Measurements from ENCODE around the gene TACSTD2.
"Not testable (repeated sequence)": the region's sequence is repeated elsewhere in the genome, so short reads cannot be mapped to it uniquely, and the experiment has no call there.

TACSTD2 gene, protein sequence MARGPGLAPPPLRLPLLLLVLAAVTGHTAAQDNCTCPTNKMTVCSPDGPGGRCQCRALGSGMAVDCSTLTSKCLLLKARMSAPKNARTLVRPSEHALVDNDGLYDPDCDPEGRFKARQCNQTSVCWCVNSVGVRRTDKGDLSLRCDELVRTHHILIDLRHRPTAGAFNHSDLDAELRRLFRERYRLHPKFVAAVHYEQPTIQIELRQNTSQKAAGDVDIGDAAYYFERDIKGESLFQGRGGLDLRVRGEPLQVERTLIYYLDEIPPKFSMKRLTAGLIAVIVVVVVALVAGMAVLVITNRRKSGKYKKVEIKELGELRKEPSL

DNA sequence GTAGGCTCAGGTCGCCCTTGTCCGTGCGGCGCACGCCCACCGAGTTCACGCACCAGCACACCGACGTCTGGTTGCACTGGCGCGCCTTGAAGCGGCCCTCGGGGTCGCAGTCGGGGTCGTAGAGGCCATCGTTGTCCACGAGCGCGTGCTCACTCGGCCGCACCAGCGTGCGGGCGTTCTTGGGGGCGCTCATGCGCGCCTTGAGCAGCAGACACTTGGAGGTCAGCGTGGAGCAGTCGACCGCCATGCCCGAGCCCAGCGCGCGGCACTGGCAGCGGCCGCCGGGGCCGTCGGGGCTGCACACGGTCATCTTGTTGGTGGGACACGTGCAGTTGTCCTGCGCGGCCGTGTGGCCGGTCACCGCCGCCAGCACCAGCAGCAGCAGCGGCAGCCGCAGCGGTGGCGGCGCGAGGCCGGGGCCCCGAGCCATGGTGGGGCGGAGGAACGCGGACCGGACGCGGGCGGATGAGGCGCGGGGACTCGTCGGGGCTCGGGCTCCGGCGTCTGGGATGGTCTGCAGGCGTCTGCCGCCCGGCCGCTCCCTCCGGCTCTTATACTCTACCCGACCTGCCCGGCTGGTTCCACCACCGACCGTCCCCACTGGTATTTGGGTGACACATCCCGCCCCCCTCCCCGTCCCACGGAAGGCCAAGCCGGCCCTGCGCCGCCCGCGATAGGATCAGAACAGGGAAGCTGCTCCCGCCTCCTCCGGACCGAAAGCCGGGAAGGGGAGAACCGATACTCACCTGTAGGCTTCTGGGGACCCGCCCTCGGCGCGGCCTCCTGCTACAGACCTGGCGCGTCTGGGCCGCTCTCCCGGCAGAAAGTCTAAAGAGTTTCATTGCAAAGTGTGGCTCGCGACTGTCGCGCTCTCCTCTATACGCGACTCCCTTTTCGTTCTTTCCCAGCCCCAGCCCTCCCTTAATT lies at the start of gene TACSTD2:
TACSTD2 (minus strand) TSS at position 526 of the 927 bp plus-strand sequence; CDS start at position 430, 96 bp downstream.
- no peak for DNase-seq

DNA sequence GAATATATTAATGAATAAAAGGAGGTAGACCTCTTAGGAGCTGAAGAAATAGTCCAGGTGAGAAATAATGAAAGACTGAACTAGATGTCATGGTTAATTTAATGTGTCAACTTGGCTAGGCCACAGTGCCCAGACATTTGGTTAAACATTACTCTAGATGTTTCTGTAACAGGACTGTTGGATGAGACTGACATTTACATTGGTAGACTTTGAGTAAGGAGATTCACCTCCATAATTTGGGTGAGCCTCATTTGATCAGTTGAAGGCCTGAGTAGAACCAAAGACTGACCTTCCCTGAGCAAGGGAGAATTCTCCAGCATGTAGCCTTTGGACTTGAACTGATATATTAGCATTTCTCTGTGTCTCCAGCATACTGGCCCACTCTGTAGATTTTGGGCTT lies 49.2 kb upstream of the TACSTD2 start:
- no peak for DNase-seq

DNA sequence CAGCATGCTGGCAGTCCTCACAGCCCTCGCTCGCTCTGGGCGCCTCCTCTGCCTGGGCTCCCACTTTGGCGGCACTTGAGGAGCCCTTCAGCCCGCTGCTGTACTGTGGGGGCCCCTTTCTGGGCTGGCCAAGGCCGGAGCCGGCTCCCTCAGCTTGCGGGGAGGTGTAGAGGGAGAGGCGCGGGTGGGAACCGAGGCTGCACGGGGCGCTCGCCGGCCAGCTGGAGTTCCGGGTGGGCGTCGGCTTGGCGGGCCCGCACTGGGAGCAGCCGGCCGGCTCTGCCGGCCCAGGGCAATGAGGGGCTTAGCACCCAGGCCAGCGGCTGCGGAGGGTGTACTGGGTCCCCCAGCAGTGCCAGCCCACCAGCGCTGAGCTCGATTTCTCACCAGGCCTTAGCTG lies 46.2 kb upstream of the TACSTD2 start:
- DNase-seq = not testable (repeated sequence)

DNA sequence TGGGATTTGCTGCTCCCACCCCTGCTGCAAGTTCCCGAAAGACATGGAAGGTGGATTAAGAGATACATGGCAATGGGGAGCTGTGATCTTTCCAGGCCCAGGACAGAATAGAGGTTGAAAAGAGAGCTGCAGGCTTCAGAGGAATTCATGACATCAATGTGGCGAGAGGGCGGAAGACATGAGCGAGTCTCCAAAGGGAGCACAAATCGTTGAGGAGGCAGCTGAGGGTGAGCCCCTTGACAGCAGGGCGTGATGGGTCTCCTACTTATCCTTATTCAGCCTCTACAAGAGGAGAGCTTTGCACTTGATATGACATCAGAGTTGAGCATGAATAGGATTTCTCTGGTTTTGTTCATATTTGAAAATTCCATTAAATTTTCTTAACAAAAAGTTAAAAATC lies 45.5 kb upstream of the TACSTD2 start:
- DNase-seq = no peak

DNA sequence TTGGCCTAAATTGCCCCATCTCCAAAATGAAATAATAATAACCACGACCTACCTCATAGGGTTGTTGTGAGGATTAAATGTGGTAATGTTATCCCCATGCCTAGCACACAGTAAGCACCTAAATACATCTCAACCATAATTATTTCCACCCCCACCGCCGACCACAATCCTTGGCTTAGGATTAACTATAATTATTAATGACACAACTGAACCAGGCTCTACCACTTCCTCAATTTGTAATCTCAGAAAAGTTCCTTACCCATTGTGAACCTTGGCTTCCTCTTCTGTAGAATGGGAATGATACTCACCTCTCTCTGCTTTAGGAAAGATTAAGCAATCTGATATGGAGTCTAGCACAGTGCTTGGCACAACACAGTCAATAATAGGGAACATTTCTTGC lies 44.3 kb upstream of the TACSTD2 start:
- DNase-seq = peak; percentile 43

DNA sequence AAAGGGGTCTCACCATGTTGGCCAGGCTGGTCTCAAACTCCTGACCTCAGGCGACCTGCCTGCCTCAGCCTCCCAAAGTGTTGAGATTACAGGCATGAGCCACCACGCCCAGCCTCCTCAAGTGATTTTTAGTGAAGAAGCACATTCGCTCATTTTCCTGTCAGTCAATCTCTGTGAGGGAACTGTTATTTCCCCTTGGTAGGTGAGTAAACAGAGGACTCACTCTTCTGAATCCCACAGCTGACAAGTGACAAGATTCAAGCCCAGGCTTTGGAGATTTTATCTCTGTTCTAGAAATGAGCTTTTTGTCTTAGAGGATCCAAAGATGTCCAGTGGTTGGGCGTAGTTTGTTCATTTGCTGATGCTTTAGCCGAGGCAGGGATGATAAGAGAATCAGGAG lies 43.9 kb upstream of the TACSTD2 start:
- DNase-seq = peak; percentile 62

DNA sequence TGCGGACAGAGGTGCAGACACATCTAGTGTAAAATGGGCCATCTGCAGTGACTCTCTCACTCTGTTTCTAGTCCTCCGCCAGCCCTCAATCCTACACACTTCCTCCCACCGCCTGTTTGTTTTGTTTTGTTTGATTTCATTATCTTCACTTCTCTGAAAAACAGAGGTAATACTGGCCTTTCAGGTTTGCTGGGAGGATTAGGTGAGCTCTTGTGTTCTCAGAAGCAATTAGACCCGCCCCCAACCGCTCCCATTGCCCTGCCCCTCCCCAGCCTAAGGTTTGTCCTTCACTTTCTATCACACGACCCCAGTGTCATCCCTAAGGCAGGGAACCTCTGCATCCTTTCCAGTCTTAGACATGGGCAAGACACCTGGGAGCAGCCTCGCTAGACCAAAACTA lies 43.2 kb upstream of the TACSTD2 start:
- no peak for DNase-seq

DNA sequence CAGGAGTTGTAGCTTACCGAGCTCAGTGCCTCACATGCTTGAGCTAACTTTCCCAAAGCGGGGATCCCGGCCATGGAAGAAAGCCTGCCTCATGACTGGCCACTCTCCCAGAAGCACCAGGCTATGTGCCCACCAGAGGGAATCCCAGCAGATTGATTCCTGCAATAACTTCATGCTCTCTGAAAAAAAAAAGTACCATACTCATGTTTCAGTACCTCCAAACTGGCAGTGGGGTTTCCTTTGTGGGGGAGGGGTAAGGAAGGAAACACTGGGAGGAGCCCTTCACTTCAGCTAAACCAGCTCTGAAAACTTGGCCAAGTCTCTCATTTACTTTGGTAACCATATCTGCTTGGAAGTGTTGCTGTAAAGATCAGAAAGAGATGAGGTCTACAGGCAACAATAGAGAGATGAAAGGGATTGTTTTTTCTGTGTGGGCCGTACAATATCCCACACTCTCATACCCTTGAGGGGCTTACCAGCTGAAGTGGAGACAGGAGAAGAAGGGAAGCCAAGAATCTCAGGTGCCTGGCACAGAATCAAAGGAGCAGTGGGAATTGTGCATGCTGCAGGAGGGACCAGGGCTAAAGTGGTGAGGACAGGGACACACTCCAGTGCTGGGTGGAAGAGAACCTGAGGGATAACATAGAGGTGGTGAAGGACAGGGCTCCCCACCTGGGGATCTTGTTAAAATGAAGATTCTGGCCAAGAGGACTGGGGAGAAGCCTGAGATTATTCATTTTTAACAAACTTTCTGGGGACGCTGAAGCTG lies 42.4 kb upstream of the TACSTD2 start:
- DNase-seq = peak; percentile 7

DNA sequence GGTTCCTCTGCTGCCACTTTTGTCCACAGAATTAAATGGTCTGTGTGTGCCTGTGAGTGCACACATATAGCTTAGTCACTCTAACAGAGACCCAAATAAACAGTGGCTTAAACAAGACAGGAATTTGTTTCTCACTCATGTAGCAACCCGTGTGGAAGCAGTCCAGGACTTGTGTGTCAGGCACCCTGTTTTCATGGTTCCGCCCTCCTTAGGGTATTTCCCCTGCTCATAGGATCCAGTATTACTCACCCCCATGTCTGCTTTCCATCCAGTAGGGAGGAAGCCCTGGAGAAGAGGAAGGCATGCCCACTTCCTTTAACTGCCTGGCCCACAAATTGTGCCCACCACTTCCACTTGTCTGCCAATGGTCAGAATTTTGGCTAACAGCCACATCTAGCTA lies 41.3 kb upstream of the TACSTD2 start:
- DNase-seq = peak; percentile 94

DNA sequence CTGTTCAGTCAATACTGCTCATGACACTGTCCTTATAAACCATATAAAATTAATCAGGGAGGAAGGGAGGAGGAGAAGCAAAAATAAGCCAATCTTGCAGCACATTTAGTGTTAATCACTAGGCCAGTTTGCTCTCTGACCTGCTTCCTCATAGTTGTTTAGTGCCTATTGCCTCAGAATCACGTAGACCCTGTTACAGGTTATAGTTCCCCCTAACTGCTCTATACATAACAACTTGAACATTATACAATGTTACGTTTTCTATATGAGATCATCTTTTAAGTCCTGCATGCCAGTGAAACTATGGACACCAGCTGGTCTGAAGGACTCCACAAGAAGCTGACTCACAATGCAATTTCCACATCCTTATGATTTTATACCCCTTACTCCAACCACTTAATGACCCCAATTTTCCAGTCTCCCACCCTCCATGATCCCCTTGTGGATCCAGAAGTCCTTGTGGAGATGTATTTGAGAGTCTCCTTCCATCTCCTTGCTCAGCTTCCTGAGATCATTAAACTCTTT lies 34.9 kb upstream of the TACSTD2 start:
- DNase-seq = peak; percentile 37

DNA sequence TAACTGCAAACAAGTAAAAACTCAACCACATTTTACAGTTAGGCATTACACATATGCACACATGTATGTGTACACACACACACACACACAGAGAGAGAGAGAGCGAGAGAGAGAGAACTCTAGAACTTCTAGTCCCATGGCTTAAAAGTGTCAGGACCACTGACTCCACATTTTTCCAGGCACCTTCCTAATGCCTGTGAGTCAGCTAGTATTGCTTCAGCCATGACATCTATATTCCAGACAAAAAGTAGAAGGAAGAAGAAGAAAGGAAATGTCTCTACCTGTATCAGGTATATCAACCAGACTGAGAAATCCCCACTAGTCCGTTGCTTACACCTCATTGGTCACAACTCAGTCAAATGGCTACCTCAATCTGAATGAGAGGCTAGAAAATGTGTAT lies 31.9 kb upstream of the TACSTD2 start:
- no peak for DNase-seq

DNA sequence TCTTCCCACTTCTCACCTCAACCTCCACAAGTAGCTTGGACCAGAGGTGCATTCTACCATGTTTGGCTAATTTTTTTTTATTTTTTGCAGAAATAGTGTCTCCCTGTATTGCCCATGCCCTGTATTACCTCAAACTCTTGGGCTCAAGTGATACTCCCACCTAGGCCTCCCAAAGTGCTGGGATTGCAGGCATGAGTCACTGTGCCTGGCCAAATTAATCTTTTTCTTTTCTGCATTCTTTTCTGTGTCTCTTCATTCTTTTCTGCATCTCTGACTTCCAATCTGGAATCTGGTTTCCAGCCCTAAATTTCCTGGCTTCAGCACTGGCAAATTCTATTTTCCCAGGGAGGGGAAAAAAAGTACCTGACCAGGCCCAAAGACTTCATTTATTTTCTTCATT lies 31.2 kb upstream of the TACSTD2 start:
- no peak for DNase-seq

DNA sequence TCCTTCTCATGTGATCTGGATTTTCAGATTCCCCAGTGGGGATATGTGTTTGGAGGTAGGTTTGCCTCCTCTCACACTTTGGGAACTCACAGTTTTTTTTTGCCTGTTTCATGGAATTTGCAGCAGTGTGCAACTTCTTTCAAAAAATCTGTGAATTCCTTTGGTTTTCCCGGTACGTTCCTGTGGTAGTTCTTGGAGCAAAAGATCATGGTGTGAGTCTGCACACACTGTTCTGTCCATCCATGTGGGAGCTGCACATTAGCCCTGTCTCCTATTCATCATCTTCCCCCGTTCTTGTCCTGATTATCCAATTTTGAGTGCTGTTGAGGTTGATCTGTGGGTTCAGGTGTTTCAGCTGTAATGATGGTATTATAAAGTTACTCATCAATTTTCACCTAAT lies 30.3 kb upstream of the TACSTD2 start:
- DNase-seq = no peak

DNA sequence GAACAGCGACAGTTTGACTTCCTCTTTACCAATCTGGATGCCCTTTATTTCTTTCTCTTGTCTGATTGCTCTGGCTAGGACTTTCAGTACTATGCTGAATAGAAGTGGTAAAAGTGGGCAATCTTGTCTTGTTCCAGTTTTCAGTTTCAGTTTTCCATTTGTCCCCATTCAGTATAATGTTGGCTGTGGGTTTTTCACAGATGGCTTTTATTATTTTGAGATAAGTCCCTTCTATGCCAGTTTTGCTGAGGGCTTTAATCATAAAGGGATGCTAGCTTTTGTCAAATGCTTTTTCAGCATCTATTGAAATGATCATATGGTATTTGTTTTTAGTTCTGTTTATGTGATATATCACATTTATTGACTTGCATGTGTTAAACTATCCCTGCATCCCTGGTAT lies 24.9 kb upstream of the TACSTD2 start:
- not testable (repeated sequence) for DNase-seq

DNA sequence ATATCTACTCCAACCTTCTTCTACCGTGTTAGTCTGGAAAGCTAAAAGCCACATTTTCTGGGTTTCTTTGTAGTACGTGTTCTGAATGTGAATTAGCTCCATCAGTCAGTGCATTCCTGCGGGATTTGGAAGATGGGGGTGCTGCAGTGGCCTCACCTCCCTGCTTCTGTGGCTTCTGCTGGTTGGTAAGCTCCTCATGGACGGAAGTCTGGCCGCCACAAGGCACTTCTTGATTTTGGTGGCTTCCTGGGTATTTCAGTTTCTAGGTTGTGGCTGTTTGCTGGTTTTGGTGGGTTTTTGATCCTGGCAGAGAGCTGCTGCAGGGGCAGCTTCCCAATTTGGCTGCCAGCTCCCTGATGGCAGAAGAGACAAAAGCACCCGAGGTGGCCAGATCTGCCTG lies 20.9 kb upstream of the TACSTD2 start:
- no peak for DNase-seq

DNA sequence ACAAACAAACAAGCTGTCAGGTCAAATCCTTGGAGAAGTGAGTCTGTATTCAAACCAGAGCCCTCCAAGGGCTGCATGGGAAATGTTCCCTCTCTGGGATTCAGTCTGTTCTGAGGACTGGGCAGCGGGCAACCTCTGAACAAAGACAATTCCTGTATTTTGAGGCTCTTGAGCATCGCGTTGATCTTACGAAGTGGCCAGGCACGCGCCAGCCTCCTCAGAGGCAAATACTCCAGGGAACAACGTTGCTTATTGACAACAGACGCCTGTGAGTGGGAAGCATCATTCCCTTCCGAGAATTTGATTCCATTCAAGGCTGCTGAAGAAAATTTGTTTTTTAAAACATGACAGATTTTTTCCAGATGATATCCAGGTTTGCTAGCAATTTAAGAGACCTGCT lies 20.0 kb upstream of the TACSTD2 start:
- no peak for DNase-seq

DNA sequence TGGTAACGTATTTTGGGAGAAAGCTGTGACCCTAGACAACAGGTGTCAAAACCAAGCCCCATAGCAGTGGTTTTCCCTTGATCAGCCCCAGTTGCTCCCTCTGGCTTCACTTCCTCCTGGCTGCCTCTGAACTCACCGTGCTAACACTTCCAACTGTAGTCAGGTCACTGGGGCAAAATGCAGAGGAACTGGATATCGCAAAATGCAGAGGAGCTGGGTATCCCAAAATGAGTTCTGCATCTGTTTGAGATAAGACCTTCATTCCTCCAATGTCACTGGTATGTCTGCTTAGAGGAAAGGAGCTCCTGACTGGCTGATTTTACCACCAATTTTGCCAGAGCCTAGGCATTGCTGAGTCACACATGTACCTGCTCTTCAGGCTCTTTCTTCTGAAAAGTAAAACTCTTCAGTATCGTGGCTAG lies 19.6 kb upstream of the TACSTD2 start:
- DNase-seq = no peak

DNA sequence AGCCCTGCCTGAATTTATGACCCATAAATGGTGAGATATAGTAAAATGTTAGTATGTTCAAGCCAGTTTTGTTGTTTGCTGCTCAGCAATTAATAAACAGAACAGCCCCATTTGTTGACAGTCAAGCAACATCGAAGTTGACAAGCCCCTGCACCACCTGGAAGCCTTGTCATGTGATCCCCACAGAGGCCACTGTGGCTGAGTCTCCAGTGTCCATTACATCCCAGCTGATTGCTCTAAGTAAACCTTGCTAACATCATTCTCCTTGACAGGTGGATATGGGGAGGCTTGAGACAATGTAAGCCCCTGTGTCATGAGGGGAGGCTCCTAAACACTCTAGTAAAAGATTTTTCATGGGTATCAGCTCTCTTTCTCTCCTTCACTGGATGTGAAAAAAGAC lies 17.5 kb upstream of the TACSTD2 start:
- no peak for DNase-seq

DNA sequence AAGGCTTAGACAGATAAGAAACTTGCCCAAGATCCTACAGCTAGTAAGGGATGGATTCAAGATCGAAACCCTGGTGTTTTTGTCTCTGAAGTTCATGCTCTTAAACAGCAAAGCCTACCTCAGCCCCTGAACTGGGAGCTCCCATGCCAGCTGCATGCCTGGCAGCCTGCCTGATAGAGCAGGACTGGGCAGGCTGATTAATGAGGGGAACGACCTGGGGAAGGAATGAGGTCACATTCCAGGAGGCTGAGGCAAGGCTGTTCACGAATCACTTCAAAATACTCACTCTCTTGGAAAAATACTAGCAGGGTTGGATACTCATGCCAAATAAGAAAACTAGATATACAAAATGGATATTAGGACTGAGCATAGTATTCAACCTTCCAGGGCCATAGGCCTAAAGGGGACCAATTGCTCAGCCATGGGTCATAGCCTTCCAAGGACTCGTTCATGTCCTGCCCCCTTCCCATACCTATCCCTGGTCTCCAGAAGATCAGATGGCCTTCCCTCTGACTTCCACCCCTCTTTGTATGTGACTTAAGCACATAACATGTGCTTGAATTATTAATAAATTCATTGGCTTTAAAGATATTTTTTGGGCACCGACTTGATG lies 15.6 kb upstream of the TACSTD2 start:
- DNase-seq = no peak

DNA sequence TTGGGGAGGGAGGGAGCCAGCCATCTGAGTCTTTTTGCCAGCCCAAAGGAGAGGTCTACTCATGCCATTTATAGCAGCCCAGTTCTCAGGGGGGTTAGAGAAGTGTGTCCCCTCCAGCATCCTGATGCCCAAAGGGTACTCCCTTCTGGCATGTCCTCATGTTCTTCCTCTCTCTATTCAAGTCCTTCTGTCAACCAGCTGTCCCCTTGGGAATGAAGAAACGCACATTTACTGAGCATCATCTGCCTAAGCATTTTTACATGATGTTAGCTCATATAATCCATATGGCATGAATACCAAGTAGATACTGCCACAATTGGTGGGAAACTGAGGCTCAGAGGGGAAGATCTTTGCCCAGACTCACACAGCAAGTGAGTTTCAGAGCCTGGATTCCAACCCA lies 14.8 kb upstream of the TACSTD2 start:
- DNase-seq = no peak

DNA sequence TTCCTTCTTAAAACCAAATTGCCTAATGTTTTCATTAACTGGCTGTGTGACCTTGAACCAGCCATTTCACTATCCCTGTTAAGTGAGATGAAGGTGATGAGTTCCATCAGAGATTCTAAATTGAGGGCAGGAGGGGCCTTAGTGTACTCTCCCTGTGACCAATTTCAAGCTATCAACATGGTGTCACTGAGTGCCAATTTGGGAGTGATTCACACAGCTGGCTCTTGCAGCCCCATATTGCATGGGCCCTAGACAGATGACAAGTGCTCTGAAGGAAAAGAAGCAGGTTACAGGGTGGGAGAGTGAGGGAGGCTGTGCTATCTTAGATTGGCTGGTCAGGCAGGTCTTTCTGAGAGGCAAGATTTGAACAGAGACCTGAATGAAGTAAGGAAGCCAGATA lies 13.0 kb upstream of the TACSTD2 start:
- DNase-seq = no peak

DNA sequence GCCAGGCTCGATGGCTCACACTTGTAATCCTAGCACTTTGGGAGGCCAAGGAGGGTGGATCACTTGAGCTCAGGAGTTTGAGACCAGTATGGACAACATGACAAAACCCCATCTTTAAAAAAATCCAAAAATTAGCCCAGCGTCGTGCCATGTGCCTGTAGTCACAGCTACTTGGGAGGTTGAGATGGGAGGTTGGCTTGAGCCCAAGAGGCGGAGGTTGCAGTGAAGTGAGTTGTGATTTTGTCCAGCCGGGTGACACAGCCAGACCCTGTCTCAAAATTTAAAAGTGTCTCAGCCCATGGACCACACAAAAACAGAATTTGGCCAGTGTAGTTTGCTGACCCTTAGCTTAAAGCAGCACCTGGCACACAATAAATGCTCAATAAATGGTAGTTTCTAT lies 11.3 kb upstream of the TACSTD2 start:
- no peak for DNase-seq

DNA sequence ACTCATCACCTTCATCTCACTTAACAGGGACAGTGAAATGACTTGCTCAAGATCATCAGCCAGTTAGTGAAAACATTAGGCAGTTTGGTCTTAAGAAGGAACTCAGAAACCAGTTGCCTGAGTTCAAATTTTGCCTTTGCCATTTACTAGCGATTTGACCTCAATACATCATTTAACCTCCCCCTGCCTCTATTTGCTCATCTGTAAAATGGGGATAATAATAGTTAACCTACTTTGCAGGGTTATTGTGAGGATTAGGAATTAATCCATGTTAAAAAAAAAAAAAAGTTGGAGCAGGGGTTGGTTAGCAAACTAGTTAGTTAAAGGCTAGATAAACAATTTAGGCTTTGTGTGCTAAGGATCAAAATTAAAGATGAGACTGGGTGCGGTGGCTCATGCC lies 10.6 kb upstream of the TACSTD2 start:
- no peak for DNase-seq
